Right renal pelvis (tissue), 4 donors: Measurements from ENCODE around the gene SLC2A11. TPM values are rescaled to one million over a fixed set of nuclear protein-coding genes. Genes with fewer than 3 reads are reported as not detected.
"Not testable (repeated sequence)": the region's sequence is repeated elsewhere in the genome, so short reads cannot be mapped to it uniquely, and the experiment has no call there.

Experiments used
- DNase-seq, 4 donors: peaks; one replicate each; pipeline ENCODE4 v3.0.0-alpha.2; 2013; ENCODE audit warnings: low read depth in 4 of 4, low spot score in 3 of 4, missing footprints in 1 of 4
- polyA plus RNA-seq, 4 donors: library from polyadenylated mRNA; unstranded; fragments of 120-200 nt; gene quantifications; one replicate each; pipeline ENCODE4 v1.2.1, GENCODE V29; 2013; ENCODE audit not compliant: insufficient read length in 4 of 4

SLC2A11 gene
- polyA plus RNA-seq, 4 donors, result 24.9 to 32.9 (median 27.7) TPM

DNA sequence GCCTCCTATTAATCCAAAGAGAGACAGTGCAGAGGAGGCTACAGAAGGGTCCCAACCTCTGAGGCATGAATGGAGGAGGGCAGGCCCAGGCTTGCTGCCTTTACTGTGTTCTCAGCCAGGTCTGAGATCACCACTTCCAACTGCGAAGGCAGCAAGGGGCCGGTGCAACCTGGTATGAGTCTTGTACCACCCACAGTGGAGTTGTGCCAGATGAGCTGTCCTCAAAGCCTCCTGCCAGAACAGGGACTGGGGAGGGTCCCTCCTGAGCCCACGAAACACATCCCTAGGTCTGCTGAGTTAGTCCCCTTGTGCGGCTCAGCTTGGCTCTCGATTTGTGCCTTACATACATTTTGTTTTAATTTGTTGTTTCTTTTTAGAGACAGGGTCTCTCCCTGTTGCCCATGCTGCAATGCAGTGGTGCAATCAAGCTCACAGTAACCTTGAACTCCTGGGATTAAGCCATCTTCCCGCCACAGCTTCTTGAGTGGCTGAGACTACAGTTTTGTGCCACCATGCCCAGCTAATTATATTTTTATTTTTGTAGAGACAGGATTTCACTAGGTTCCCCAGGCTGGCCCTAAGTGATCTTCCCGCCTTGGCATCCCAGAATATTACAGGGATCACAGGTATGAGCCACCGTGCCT is 45.8 kb downstream of the SLC2A11 start:
- no peak for DNase-seq

- no peak for DNase-seq
Measured at GRCh38 chr22:23904573-23905254, 47.0 kb downstream of the SLC2A11 start.

DNA sequence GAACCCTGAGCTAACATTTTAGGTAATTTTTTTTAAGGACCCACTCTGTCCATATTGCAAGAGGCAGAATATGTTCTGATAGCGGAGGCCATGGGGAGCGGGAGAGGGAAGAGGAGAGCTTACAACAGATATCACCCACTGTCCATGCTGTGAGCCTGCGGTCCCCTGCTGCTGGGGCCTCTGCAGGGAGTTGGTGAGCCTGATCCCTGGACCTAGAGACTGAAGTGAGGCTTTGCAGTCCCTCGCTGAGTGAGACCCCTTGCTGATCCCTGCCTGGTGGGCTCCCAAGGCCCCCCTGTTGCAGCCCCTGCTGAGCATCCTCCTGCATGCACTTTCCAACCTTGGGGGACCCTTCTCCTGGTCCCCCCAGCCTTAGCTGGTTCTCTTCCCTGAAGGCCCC is 49.0 kb downstream of the SLC2A11 start:
- DNase-seq, result no peak

DNA sequence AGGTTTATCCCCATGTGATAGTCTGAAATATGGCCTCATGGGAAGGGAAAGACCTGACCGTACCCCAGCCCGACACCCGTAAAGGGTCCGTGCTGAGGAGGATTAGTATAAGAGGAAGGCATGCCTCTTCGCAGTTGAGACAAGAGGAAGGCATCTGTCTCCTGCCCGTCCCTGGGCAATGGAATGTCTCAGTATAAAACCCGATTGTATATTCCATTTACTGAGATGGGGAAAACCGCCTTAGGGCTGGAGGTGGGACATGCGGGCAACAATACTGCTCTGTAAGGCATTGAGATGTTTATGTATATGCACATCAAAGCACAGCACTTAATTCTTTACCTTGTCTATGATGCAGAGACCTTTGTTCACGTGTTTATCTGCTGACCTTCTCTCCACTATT is 49.7 kb downstream of the SLC2A11 start:
- not testable (repeated sequence) for DNase-seq

GRCh38 chr22:23908587-23909205 is 51.0 kb downstream of the SLC2A11 start:
- DNase-seq, result no peak

- DNase-seq, result no peak
Measured at GRCh38 chr22:23909296-23909898, 51.7 kb downstream of the SLC2A11 start.

- no peak for DNase-seq
Measured at GRCh38 chr22:23910496-23911190, 53.0 kb downstream of the SLC2A11 start.

- DNase-seq, result no peak
Measured at GRCh38 chr22:23911318-23911980, 53.8 kb downstream of the SLC2A11 start.

- DNase-seq, result no peak
Measured at GRCh38 chr22:23912293-23912903, 54.7 kb downstream of the SLC2A11 start.

DNA sequence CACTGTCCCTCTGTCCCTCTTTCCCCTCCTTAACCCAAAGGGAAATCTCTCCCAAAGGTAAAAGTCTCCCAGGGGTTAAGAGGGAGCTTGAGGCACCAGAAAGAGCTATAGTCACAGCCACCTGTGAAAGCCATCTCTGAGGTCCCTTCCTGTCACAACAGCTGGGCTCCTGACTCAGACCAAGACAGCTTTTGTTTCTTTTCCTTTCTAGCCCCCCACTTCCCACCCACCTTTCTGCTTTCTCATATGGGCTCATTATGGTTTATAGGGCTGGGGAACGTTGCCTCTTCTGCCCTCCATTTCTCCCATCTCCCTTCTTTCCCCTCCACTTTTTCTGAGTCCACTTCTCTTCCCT is 55.6 kb downstream of the SLC2A11 start:
- DNase-seq, result no peak

- peak; percentile 94 to 98 (median 96) for DNase-seq
Measured at GRCh38 chr22:23913661-23914353, 56.1 kb downstream of the SLC2A11 start.

GRCh38 chr22:23915290-23915689 is 57.6 kb downstream of the SLC2A11 start:
- DNase-seq, result no peak

- DNase-seq, result not testable (repeated sequence)
Measured at GRCh38 chr22:23920267-23920611, 62.6 kb downstream of the SLC2A11 start.

DNA sequence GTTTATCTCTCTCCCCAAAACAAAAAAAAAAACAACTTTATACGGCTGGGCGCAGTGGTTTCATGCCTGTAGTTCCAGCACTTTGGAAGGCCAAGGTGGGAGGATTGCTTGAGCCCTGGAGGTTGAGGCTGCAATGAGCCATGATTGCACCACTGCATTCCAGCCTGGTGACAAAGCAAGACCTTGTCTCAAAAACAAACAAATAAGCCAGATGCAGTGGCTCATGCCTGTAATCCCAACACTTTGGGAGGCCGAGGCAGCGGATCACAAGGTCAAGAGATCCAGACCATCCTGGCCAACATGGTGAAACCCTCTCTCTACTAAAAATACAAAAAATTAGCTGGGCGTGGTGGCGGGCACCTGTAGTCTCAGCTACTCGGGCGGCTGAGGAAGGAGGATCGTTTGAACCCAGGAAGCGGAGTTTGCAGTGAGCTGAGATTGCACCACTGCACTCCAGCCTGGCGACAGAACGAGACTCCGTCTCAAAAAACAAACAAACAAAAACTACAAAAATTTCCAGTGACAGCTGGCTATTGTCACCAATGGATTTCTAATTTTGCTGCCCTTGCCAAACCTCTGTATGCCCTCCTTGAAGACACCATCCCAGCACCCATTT is 64.0 kb downstream of the SLC2A11 start:
- not testable (repeated sequence) for DNase-seq

DNA sequence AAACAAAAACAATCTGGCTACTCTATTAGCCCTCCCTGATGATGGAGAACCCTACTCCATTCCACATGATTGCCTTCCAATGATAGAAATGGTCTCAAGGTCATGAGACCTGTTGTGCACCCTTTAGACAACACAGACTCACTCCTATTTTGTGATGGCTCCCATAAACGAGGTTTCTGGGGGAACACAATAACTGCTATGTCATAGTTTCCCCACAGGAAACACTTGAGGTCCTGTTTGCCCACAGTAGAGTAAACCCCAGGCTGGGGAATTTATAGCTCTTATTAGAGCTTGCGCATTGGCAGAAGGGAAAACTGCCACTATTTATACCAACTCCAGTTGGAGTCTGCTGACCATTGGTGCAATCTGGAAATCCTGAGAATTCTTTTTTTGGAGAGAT is 65.2 kb downstream of the SLC2A11 start:
- DNase-seq, result no peak

DNA sequence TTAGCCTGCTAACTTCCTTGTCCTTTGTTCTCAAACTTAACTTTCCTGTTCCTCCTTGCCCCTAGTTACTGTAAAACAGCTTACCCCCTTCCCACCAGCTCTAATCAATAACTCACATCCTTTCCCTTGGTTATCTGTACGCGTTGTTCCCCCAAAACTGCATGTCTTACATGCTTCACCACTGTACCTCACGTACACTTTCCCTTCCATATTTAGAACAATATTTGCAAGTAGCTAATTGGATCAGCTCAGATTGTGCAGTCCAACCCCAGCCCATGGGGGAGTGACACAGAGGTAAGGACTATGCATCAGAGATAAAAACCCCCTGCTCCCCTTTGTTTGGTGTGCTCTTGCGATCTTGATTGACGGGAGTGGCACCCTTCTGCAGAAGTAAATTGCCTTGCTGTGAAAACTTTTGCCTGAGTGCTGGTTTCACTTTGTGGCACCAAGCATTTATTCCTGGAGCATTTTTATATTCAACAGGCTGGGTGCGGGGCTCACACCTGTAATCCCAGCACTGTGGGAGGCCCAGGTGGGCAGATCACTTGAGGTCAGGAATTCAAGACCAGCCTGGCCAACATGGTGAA is 67.4 kb downstream of the SLC2A11 start:
- no peak for DNase-seq

DNA sequence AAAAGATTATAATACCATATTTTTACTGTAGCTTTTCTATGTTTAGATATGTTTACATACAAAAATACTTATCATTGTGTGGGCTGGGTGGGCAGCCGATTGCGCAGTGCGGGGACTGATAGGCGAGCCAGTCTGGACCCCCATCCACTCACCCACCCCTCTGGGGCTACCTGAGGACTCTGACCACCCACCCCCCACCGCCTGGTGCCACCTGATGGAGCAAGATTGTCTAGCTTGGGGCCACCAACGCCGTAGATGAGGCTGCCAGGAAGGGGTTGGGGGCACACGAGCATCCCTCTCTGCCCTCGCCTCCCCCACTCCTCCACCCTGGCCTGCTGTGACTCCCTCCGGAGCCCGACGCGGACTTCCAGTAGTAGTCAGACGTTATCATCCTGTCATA is 68.9 kb downstream of the SLC2A11 start:
- no peak for DNase-seq
